ENCODE measurements around the gene ADGRV1.

The ADGRV1 gene

GRCh38 chr5:91139572-91140200, 581.1 kb downstream of the ADGRV1 start:
- no peak for DNase-seq (ENCODE audit: low read depth)

GRCh38 chr5:91140657-91141056, 582.1 kb downstream of the ADGRV1 start:
- DNase-seq (ENCODE audit: low read depth), result no peak

- no peak for DNase-seq (ENCODE audit: low read depth)
Observed at GRCh38 chr5:91141642-91142041, 583.0 kb downstream of the ADGRV1 start.

- no peak for DNase-seq (ENCODE audit: low read depth)
Observed at GRCh38 chr5:91142386-91142785, 583.8 kb downstream of the ADGRV1 start.

GRCh38 chr5:91142819-91143218, 584.2 kb downstream of the ADGRV1 start:
- no peak for DNase-seq (ENCODE audit: low read depth)

- DNase-seq (ENCODE audit: low read depth), result no peak
Observed at GRCh38 chr5:91143840-91144239, 585.2 kb downstream of the ADGRV1 start.

- no peak for DNase-seq (ENCODE audit: low read depth)
Observed at GRCh38 chr5:91144491-91145332, 586.1 kb downstream of the ADGRV1 start.

GRCh38 chr5:91145333-91145620, 586.7 kb downstream of the ADGRV1 start:
- no peak for DNase-seq (ENCODE audit: low read depth)

- no peak for DNase-seq (ENCODE audit: low read depth)
Observed at GRCh38 chr5:91146230-91146629, 587.6 kb downstream of the ADGRV1 start.

- peak; percentile 17 for DNase-seq (ENCODE audit: low read depth)
Observed at GRCh38 chr5:91146905-91147600, 588.5 kb downstream of the ADGRV1 start.

GRCh38 chr5:91150234-91150633, 591.6 kb downstream of the ADGRV1 start:
- DNase-seq (ENCODE audit: low read depth), result no peak

- DNase-seq (ENCODE audit: low read depth), result no peak
Observed at GRCh38 chr5:91150636-91151035, 592.0 kb downstream of the ADGRV1 start.

GRCh38 chr5:91151947-91152346, 593.4 kb downstream of the ADGRV1 start:
- DNase-seq (ENCODE audit: low read depth), result peak; percentile 88

- DNase-seq (ENCODE audit: low read depth), result no peak
Observed at GRCh38 chr5:91154338-91154737, 595.7 kb downstream of the ADGRV1 start.

GRCh38 chr5:91155274-91155673, 596.7 kb downstream of the ADGRV1 start:
- no peak for DNase-seq (ENCODE audit: low read depth)

- no peak for DNase-seq (ENCODE audit: low read depth)
Observed at GRCh38 chr5:91156242-91156641, 597.6 kb downstream of the ADGRV1 start.

GRCh38 chr5:91158011-91158410, 599.4 kb downstream of the ADGRV1 start:
- DNase-seq (ENCODE audit: low read depth), result no peak

- DNase-seq (ENCODE audit: low read depth), result no peak
Observed at GRCh38 chr5:91159647-91160046, 601.0 kb downstream of the ADGRV1 start.

- DNase-seq (ENCODE audit: low read depth), result no peak
Observed at GRCh38 chr5:91160714-91161285, 602.2 kb downstream of the ADGRV1 start.

- peak; percentile 81 for DNase-seq (ENCODE audit: low read depth)
Observed at GRCh38 chr5:91162534-91163381, 604.2 kb downstream of the ADGRV1 start.

- DNase-seq (ENCODE audit: low read depth), result no peak
Observed at GRCh38 chr5:91164424-91164823, 605.8 kb downstream of the ADGRV1 start.

Measured in fibroblast of gingiva (primary cell).